ENCODE data around the gene MTHFD1L. TPM values are rescaled to one million over a fixed set of nuclear protein-coding genes. Genes with fewer than 3 reads are reported as not detected.

Gene MTHFD1L
- total and polyA plus RNA-seq, 7 donors, result 0.60 to 17.9 (median 3.0) TPM

DNA sequence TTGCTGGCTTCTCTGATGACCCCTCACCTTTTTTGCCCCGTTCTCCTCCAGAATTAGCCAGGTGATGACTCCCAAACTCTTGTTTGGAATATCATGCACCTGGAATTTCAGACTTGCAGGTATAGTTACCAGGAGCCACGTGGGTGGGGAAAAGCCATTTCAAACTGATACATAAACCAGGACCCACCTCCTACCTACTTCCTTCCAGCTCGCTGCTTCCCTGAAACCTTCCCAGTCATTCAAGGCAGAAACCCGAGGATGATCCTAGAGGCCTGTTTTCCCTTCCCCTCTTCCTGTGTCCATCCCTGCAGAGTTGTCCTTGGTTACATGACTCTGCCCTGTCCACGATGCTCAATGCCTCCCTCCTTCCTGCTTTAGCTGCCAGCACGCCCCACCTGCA is 101.9 kb downstream of the MTHFD1L start:
- intact Hi-C loops (cut with DNase I), result no loop called here
- Histone ChIP-seq H3K27me3 (no peaks in the 10 kb centered on the region), H3K36me3 (peaks cover 0 to 7% (median 0%) of the 10 kb centered on the region in 4 donors), H3K27ac (no peak overlapping the region), H3K9me3 (no peaks in the 10 kb centered on the region), H3K4me3 (no peak overlapping the region), H3K4me1 (no peaks in the 10 kb centered on the region)
- TF ChIP-seq EP300 (IDR thresholded peaks at IDR 0.05) (no peak), POLR2AphosphoS5 (IDR thresholded peaks at IDR 0.05) (no peak), POLR2A (IDR thresholded peaks at IDR 0.05) (no peak)
- TF ChIP-seq, protein P1, sequence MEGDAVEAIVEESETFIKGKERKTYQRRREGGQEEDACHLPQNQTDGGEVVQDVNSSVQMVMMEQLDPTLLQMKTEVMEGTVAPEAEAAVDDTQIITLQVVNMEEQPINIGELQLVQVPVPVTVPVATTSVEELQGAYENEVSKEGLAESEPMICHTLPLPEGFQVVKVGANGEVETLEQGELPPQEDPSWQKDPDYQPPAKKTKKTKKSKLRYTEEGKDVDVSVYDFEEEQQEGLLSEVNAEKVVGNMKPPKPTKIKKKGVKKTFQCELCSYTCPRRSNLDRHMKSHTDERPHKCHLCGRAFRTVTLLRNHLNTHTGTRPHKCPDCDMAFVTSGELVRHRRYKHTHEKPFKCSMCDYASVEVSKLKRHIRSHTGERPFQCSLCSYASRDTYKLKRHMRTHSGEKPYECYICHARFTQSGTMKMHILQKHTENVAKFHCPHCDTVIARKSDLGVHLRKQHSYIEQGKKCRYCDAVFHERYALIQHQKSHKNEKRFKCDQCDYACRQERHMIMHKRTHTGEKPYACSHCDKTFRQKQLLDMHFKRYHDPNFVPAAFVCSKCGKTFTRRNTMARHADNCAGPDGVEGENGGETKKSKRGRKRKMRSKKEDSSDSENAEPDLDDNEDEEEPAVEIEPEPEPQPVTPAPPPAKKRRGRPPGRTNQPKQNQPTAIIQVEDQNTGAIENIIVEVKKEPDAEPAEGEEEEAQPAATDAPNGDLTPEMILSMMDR (IDR thresholded peaks at IDR 0.05), result no peak
- 83 to 88% methylated on average over 6 of the region's 6 CpGs for WGBS, 2 donors
- DNase-seq, result no peak

DNA sequence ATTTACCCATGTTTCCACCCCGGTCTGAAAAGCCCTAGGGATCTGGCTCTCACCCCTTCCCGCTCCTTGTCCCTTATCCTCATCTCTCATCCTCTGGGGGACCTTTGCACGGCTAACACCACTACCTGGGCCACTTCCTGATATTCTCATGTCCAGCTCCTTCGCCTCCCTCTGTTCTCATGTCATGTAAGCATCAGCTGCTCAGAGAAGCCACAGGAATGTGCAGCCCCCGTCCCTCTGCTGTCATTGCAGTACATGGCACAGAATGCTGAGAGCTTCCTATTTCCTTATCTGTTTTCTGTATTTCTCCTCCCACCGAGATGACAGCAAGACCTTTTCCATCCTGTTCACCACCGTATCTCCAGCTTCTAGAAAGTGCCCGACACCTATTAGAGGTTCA is 102.4 kb downstream of the MTHFD1L start:
- no peaks in the 10 kb centered on the region for H3K4me1 ChIP-seq
- H3K27me3 ChIP-seq, result no peaks in the 10 kb centered on the region
- intact Hi-C loops (cut with DNase I), result no loop called here
- WGBS, 2 donors, result 86 to 90% methylated on average over 8 of the region's 8 CpGs
- DNase-seq, result no peak
- no peak overlapping the region for H3K27ac ChIP-seq
- TF ChIP-seq POLR2A (IDR thresholded peaks at IDR 0.05), result no peak
- no peak overlapping the region for H3K4me3 ChIP-seq
- peaks cover 0 to 12% (median 0%) of the 10 kb centered on the region in 4 donors for H3K36me3 ChIP-seq
- H3K9me3 ChIP-seq, result no peaks in the 10 kb centered on the region

DNA sequence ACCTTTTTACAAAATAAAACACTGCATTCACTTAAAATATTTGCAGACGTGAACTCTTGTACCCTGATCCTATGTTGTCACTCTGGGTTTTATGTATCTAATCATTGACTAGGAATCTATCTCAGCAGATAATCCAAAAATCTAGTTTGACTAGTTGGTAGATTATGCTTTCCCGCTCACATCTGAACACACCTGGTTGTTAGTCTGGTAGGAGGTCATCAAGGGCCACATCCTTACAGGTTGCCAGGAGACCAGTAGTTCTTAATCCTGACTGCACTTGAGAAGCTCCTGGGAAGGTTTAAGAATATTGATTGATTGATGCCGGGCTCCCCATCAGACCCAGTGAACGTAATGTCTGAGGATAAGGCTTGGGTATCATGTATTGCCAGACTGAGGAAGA is 104.4 kb downstream of the MTHFD1L start:
- Histone ChIP-seq H3K36me3 (peaks cover 0 to 25% (median 0%) of the 10 kb centered on the region in 4 donors), H3K27me3 (no peaks in the 10 kb centered on the region), H3K4me1 (no peaks in the 10 kb centered on the region), H3K9me3 (no peaks in the 10 kb centered on the region), H3K4me3 (no peak overlapping the region), H3K27ac (no peak overlapping the region)
- intact Hi-C loops (cut with DNase I), result no loop called here
- TF ChIP-seq POLR2A (IDR thresholded peaks at IDR 0.05), result no peak
- no peak for TF ChIP-seq EP300 (IDR thresholded peaks at IDR 0.05)
- TF ChIP-seq, protein P1 (IDR thresholded peaks at IDR 0.05), result no peak
- no peak for TF ChIP-seq POLR2AphosphoS5 (IDR thresholded peaks at IDR 0.05)
- WGBS, 2 donors, result 90 to 96% methylated on average over 4 of the region's 4 CpGs
- no peak for DNase-seq

- Histone ChIP-seq H3K27me3 (no peaks in the 10 kb centered on the region), H3K4me3 (no peak overlapping the region), H3K4me1 (no peaks in the 10 kb centered on the region), H3K9me3 (no peaks in the 10 kb centered on the region), H3K36me3 (peaks cover 0 to 25% (median 0%) of the 10 kb centered on the region in 4 donors), H3K27ac (no peak overlapping the region)
- intact Hi-C loops (cut with DNase I), result no loop called here
- no peak for TF ChIP-seq POLR2A (IDR thresholded peaks at IDR 0.05)
- TF ChIP-seq POLR2AphosphoS5 (IDR thresholded peaks at IDR 0.05), result no peak
- TF ChIP-seq EP300 (IDR thresholded peaks at IDR 0.05), result no peak
- TF ChIP-seq, protein P1 (IDR thresholded peaks at IDR 0.05), result no peak
- no peak for DNase-seq
- 80 to 88% methylated on average over 8 of the region's 8 CpGs for WGBS, 2 donors
Measured at GRCh38 chr6:150971219-150971618, 105.7 kb downstream of the MTHFD1L start.

- H3K36me3 ChIP-seq, result peaks cover 0 to 21% (median 0%) of the 10 kb centered on the region in 4 donors
- no peak overlapping the region for H3K4me3 ChIP-seq
- intact Hi-C loops (cut with DNase I), result no loop called here
- H3K4me1 ChIP-seq, result peaks cover 0 to 6% (median 0%) of the 10 kb centered on the region in 4 donors
- H3K27me3 ChIP-seq, result no peaks in the 10 kb centered on the region
- 96% methylated on average over 6 of the region's 6 CpGs for WGBS, 2 donors
- no peak for DNase-seq
- no peak overlapping the region for H3K27ac ChIP-seq
- no peaks in the 10 kb centered on the region for H3K9me3 ChIP-seq
- TF ChIP-seq POLR2A (IDR thresholded peaks at IDR 0.05), result no peak
- no peak for TF ChIP-seq EP300 (IDR thresholded peaks at IDR 0.05)
- no peak for TF ChIP-seq POLR2AphosphoS5 (IDR thresholded peaks at IDR 0.05)
- TF ChIP-seq, protein P1 (IDR thresholded peaks at IDR 0.05), result no peak
Measured at GRCh38 chr6:150975136-150975535, 109.6 kb downstream of the MTHFD1L start.
